HCT116 (cell line): ENCODE results near the gene CNTNAP2. TPM values are rescaled to one million over a fixed set of nuclear protein-coding genes. Genes with fewer than 3 reads are reported as not detected.

Source experiments
- ATAC-seq: fragments of 200-7000 bp; cut with Tn5 transposase; 2 replicates; pipeline ENCODE4 v1.9.1; 2020; ENCODE audit warnings: mild to moderate bottlenecking, moderate library complexity
- BruUV-seq: library from RNA; stranded (reverse); fragments of 400-500 nt; replicated peaks from 2 replicates; lab custom pipeline; 2021; lab: Mats Ljungman, UMichigan
- CTCF ChIA-PET: fragments of 300-600 bp; sonication (Branson Sonifier 250); formaldehyde crosslinking; loops from one replicate; lab custom pipeline; 2021; ENCODE audit warnings: antibody characterized with exemption; lab: Charles Lee
- POLR2A ChIA-PET: fragments of 300-600, 350-600 bp; sonication (Branson Sonifier 250); formaldehyde crosslinking; loops from one replicate; lab custom pipeline; 2021; ENCODE audit warnings: antibody characterized with exemption; lab: Charles Lee
- RAD21 ChIA-PET, 2 experiments: fragments of 300-600 bp; sonication (Branson Sonifier 250); formaldehyde crosslinking; loops; one replicate each; lab custom pipeline; 2023; ENCODE audit warnings: low total read pairs in 2 of 2; ENCODE audit not compliant: uncharacterized antibody in 2 of 2, unreplicated experiment in 2 of 2, low non-redundant PET in 1 of 2; lab: Charles Lee
- DNase-seq: peaks from one replicate; pipeline ENCODE4 v3.0.0-alpha.2; 2010; ENCODE audit warnings: low read depth, low spot score
- H2AFZ ChIP-seq: fragments of 200-600 bp; shearing (Covaris generic), sonication (generic); 2 replicates; pipeline ENCODE4 v1.6.1; 2017; ENCODE audit warnings: low read depth, mixed run types, mixed read lengths, antibody characterized with exemption, low read length; ENCODE audit not compliant: poor library complexity, severe bottlenecking
- H3K27ac ChIP-seq: 2 replicates; pipeline ENCODE4 v1.5.1; 2012; ENCODE audit warnings: low read depth, low read length
- H3K27me3 ChIP-seq: fragments of 200-600 bp; sonication (generic); 2 replicates; pipeline ENCODE4 v1.6.1; 2016; ENCODE audit warnings: mixed run types, low read length, mixed read lengths; ENCODE audit not compliant: insufficient read depth
- H3K36me3 ChIP-seq, 2 experiments: fragments of 200-500 bp in 1 of 2; fragments of 200-600 bp in 1 of 2; sonication (Bioruptor generic) in 1 of 2; sonication (generic) in 1 of 2; 2 replicates each; pipeline versions ENCODE4 v1.5.1 to v1.6.1; 2014 to 2016; ENCODE audit warnings: low read length in 2 of 2, inconsistent platforms in 1 of 2, mixed read lengths in 1 of 2, mixed run types in 1 of 2; ENCODE audit not compliant: insufficient read depth in 2 of 2, control insufficient read depth in 1 of 2
- H3K4me1 ChIP-seq, 2 experiments: fragments of 200-600 bp in 1 of 2; sonication (generic) in 1 of 2; 2 replicates each; pipeline versions ENCODE4 v1.5.1 to v1.6.1; 2012 to 2017; ENCODE audit warnings: low read length in 2 of 2, inconsistent platforms in 1 of 2, mild to moderate bottlenecking in 1 of 2, mixed read lengths in 1 of 2, mixed run types in 1 of 2, moderate library complexity in 1 of 2; ENCODE audit not compliant: insufficient read depth in 2 of 2, control insufficient read depth in 1 of 2
- H3K4me2 ChIP-seq: fragments of 200-600 bp; sonication (generic); 2 replicates; pipeline ENCODE4 v1.6.1; 2017; ENCODE audit warnings: mixed run types, low read length, mixed read lengths
- H3K4me3 ChIP-seq, 2 experiments: fragments of 200-600 bp in 1 of 2; sonication (generic) in 1 of 2; replicated peaks in 1 of 2; 2 replicates each; pipeline ENCODE4 v1.5.1; 2011 to 2016; ENCODE audit warnings: low read length in 2 of 2, control low read depth in 1 of 2, low read depth in 1 of 2, mild to moderate bottlenecking in 1 of 2, mixed read lengths in 1 of 2, mixed run types in 1 of 2
- H3K79me2 ChIP-seq: fragments of 200-600 bp; sonication (generic); 2 replicates; pipeline ENCODE4 v1.6.1; 2017; ENCODE audit warnings: mild to moderate bottlenecking, mixed run types, low read length, moderate library complexity, mixed read lengths; ENCODE audit not compliant: insufficient read depth
- H3K9ac ChIP-seq: fragments of 200-600 bp; sonication (generic); 2 replicates; pipeline ENCODE4 v1.6.1; 2016; ENCODE audit warnings: low read length, mixed read lengths
- H3K9me2 ChIP-seq: fragments of 200-600 bp; sonication (generic), shearing (Covaris generic); 2 replicates; pipeline ENCODE4 v1.6.1; 2017; ENCODE audit warnings: mixed run types, mild to moderate bottlenecking, moderate library complexity; ENCODE audit not compliant: insufficient read depth
- H3K9me3 ChIP-seq, 2 experiments: fragments of 200-500 bp in 1 of 2; fragments of 200-600 bp in 1 of 2; sonication (Bioruptor generic) in 1 of 2; sonication (generic) in 1 of 2; 2 replicates each; pipeline ENCODE4 v1.6.1; 2014 to 2017; ENCODE audit warnings: low read length in 2 of 2, mixed read lengths in 2 of 2, inconsistent platforms in 1 of 2, low read depth in 1 of 2, mild to moderate bottlenecking in 1 of 2, mixed run types in 1 of 2, moderate library complexity in 1 of 2; ENCODE audit not compliant: control insufficient read depth in 1 of 2, insufficient read depth in 1 of 2
- H4K20me1 ChIP-seq: fragments of 200-600 bp; sonication (generic), shearing (Covaris generic); 2 replicates; pipeline ENCODE4 v1.6.1; 2017; ENCODE audit warnings: mixed run types, mild to moderate bottlenecking, moderate library complexity; ENCODE audit not compliant: insufficient read depth
- ATF3 ChIP-seq: IDR thresholded peaks from 2 replicates; pipeline ENCODE4 v1.6.1; 2012
- CEBPB ChIP-seq: IDR thresholded peaks from 2 replicates; pipeline ENCODE4 v1.6.1; 2012; ENCODE audit warnings: low read depth
- ELF1 ChIP-seq: IDR thresholded peaks from 2 replicates; pipeline ENCODE4 v1.6.1; 2012; ENCODE audit warnings: low read depth, borderline replicate concordance
- EZH2phosphoT487 ChIP-seq: fragments of 200-600 bp; IDR thresholded peaks from 2 replicates; pipeline ENCODE4 v1.6.1; 2018; ENCODE audit warnings: antibody characterized with exemption, borderline replicate concordance
- FOSL1 ChIP-seq: IDR thresholded peaks from 2 replicates; pipeline ENCODE4 v1.6.1; 2012; ENCODE audit warnings: low read depth
- POLR2A ChIP-seq: IDR thresholded peaks from 2 replicates; pipeline ENCODE4 v1.7.0; 2011; ENCODE audit warnings: borderline replicate concordance; ENCODE audit not compliant: insufficient read depth, insufficient read length; ENCODE audit errors: extremely low read depth
- POLR2AphosphoS5 ChIP-seq: IDR thresholded peaks from 2 replicates; pipeline ENCODE4 v1.6.1; 2011; ENCODE audit warnings: mild to moderate bottlenecking, low read depth, low read length, moderate library complexity
- RAD21 ChIP-seq: IDR thresholded peaks from 2 replicates; pipeline ENCODE4 v1.6.1; 2012; ENCODE audit warnings: low read depth, mild to moderate bottlenecking
- SIN3A ChIP-seq: IDR thresholded peaks from 2 replicates; pipeline ENCODE4 v1.6.1; 2012; ENCODE audit warnings: low read depth
- SP1 ChIP-seq: IDR thresholded peaks from 2 replicates; pipeline ENCODE4 v1.6.1; 2012; ENCODE audit warnings: low read depth
- SRF ChIP-seq: IDR thresholded peaks from 2 replicates; pipeline ENCODE4 v1.6.1; 2012; ENCODE audit warnings: low read depth
- TCF7L2 ChIP-seq: IDR thresholded peaks from 2 replicates; pipeline ENCODE4 v1.7.0; 2011; ENCODE audit warnings: borderline replicate concordance, inconsistent platforms; ENCODE audit not compliant: insufficient read depth, insufficient read length; ENCODE audit errors: extremely low read depth
- YY1 ChIP-seq: IDR thresholded peaks from 2 replicates; pipeline ENCODE4 v1.6.1; 2011; ENCODE audit warnings: low read length, low read depth, moderate library complexity, mild to moderate bottlenecking; ENCODE audit not compliant: insufficient replicate concordance; ENCODE audit errors: extremely low read depth
- ZNF274 ChIP-seq: fragments of 200-500 bp; sonication (Bioruptor generic); IDR thresholded peaks from 2 replicates; pipeline ENCODE4 v1.6.1; 2014; ENCODE audit warnings: mild to moderate bottlenecking, low read depth, low read length, inconsistent platforms
- intact Hi-C: fragments of 100-400 bp; cut with micrococcal nuclease; formaldehyde crosslinking; loops from 2 replicates; pipeline ENCODE4 v1.10.0; 2022
- total RNA-seq: library from RNA; stranded (reverse); gene quantifications from one replicate; pipeline ENCODE4 v1.2.1, GENCODE V29; 2021; ENCODE audit not compliant: unreplicated experiment
- TF ChIP-seq, protein P1 (sequence below): IDR thresholded peaks from 2 replicates; pipeline ENCODE4 v1.6.1; 2012
- TF ChIP-seq, protein P2 (sequence below): IDR thresholded peaks from 2 replicates; pipeline ENCODE4 v1.6.1; 2011; ENCODE audit warnings: mild to moderate bottlenecking, low read length, moderate library complexity; ENCODE audit not compliant: insufficient replicate concordance; ENCODE audit errors: extremely low read depth

Gene CNTNAP2
- total RNA-seq, 1 experiment from 2014 or later = 0.37 TPM

DNA sequence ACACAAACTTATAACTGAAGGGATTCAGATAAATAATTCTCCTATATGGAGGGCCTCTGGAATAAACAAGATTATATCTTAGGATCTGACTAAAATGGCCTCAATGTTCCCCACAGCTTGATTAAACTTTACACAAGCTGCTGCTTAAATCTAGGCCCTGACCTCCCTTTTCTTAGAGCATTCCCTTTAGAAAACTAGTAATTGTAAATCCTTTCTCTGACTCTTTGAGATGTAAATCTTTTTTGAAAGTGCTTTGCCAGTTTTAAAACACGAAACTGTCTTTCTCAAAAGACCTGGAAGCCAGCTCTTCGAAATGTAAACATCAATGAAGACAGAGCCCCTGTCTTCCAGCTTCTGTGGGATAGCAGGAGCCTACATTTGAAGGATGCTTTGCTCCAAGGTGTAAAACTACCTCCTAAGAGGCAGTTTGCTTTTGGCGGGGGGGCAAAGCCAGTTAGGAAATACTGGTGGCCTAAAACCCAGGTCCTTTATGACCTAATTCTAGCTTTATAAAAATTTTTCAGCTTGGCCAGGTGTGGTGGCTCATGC, 758.7 kb downstream of the CNTNAP2 start:
- BruUV-seq = no TSS peak
- no peaks in the 10 kb centered on the region for H3K4me1 ChIP-seq
- H3K9me2 ChIP-seq = no peaks in the 10 kb centered on the region
- no peak overlapping the region for H3K9ac ChIP-seq
- H3K36me3 ChIP-seq = no peaks in the 10 kb centered on the region
- H2AFZ ChIP-seq = no peak overlapping the region
- H3K27me3 ChIP-seq = no peaks in the 10 kb centered on the region
- H3K4me2 ChIP-seq = no peak overlapping the region
- no peak for ATAC-seq
- H3K79me2 ChIP-seq = no peaks in the 10 kb centered on the region
- ChIA-PET POLR2A (no interaction called here), CTCF (no interaction called here), RAD21 (no interaction called here)
- H3K27ac ChIP-seq = no peak overlapping the region
- no peak overlapping the region for H3K4me3 ChIP-seq
- H4K20me1 ChIP-seq = no peaks in the 10 kb centered on the region
- intact Hi-C loops = no loop called here
- TF ChIP-seq TCF7L2 = no peak
- no peak for TF ChIP-seq POLR2A
- TF ChIP-seq, protein P1, sequence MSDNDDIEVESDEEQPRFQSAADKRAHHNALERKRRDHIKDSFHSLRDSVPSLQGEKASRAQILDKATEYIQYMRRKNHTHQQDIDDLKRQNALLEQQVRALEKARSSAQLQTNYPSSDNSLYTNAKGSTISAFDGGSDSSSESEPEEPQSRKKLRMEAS = no peak
- TF ChIP-seq, protein P2, sequence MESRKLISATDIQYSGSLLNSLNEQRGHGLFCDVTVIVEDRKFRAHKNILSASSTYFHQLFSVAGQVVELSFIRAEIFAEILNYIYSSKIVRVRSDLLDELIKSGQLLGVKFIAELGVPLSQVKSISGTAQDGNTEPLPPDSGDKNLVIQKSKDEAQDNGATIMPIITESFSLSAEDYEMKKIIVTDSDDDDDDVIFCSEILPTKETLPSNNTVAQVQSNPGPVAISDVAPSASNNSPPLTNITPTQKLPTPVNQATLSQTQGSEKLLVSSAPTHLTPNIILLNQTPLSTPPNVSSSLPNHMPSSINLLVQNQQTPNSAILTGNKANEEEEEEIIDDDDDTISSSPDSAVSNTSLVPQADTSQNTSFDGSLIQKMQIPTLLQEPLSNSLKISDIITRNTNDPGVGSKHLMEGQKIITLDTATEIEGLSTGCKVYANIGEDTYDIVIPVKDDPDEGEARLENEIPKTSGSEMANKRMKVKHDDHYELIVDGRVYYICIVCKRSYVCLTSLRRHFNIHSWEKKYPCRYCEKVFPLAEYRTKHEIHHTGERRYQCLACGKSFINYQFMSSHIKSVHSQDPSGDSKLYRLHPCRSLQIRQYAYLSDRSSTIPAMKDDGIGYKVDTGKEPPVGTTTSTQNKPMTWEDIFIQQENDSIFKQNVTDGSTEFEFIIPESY = no peak
- TF ChIP-seq ELF1 = no peak
- no peak for TF ChIP-seq SP1
- no peak for TF ChIP-seq FOSL1
- no peak for TF ChIP-seq SIN3A
- TF ChIP-seq, all 23 proteins: peak for 0
- no peak for DNase-seq
- H3K9me3 ChIP-seq = peaks cover 3 to 14% of the 10 kb centered on the region in 2 experiments; a peak in 3 of 4 replicates

DNA sequence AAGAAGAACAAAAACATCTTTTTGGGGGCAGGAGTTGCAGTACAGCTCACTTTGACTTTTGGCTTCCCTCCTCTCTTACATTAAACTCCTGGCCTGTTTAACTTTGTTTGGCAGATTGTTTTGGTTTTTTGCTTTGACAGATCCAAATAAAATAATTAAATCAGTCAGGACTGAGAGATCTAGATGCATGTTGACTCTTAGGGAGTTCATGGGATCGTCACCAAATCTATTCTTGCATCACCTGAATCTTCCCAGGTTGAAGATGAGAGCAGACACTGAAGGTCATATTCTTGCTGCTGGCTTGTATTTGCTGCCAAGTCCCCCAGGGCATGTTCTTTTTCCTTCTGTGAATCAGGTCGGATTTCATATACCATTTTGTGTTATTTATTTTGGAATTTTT, 759.4 kb downstream of the CNTNAP2 start:
- DNase-seq = no peak
- H3K4me2 ChIP-seq = no peak overlapping the region
- no peaks in the 10 kb centered on the region for H3K9me2 ChIP-seq
- H3K27me3 ChIP-seq = no peaks in the 10 kb centered on the region
- no peak overlapping the region for H3K9ac ChIP-seq
- H3K79me2 ChIP-seq = no peaks in the 10 kb centered on the region
- H3K4me1 ChIP-seq = no peaks in the 10 kb centered on the region
- H4K20me1 ChIP-seq = no peaks in the 10 kb centered on the region
- ChIA-PET POLR2A (no interaction called here), CTCF (no interaction called here), RAD21 (no interaction called here)
- ATAC-seq = no peak
- H3K36me3 ChIP-seq = no peaks in the 10 kb centered on the region
- H3K9me3 ChIP-seq = peaks cover 3 to 17% of the 10 kb centered on the region in 2 experiments; a peak in 3 of 4 replicates
- no TSS peak for BruUV-seq
- no peak overlapping the region for H3K4me3 ChIP-seq
- no peak overlapping the region for H2AFZ ChIP-seq
- H3K27ac ChIP-seq = no peak overlapping the region
- intact Hi-C loops = no loop called here
- no peak for TF ChIP-seq ATF3
- no peak for TF ChIP-seq SP1
- TF ChIP-seq EZH2phosphoT487 = no peak
- no peak for TF ChIP-seq ZNF274
- TF ChIP-seq CEBPB = no peak
- no peak for TF ChIP-seq POLR2A
- no peak for TF ChIP-seq RAD21
- no peak for TF ChIP-seq YY1
- no peak for TF ChIP-seq SIN3A
- TF ChIP-seq SRF = no peak
- TF ChIP-seq, protein P1 = no peak
- TF ChIP-seq POLR2AphosphoS5 = no peak
